Gastrocnemius medialis (tissue), 4 donors: ENCODE measurements around the gene PPP1R12B.
"Not testable (repeated sequence)": the region's sequence is repeated elsewhere in the genome, so short reads cannot be mapped to it uniquely, and the experiment has no call there.

Experiments used
- POLR2A ChIP-seq, 2 donors: fragments of 450-650 bp; IDR thresholded peaks; one replicate each; pipeline ENCODE4 v1.6.1; 2017; ENCODE audit warnings: antibody characterized with exemption in 2 of 2, mild to moderate bottlenecking in 2 of 2, moderate library complexity in 2 of 2
- TF ChIP-seq, protein P1 (sequence below), 5 experiments: fragments of 450-650 bp in 3 of 5; fragments of 200-600 bp in 2 of 5; sonication (generic) in 2 of 5; IDR thresholded peaks in 4 of 5; conservative IDR thresholded peaks in 1 of 5; 1 replicate in 4 of 5; 2 replicates in 1 of 5; pipeline ENCODE4 v1.5.1; 2016 to 2019; ENCODE audit warnings: antibody characterized with exemption in 5 of 5, mild to moderate bottlenecking in 3 of 5, moderate library complexity in 3 of 5

- TF ChIP-seq, protein P1, sequence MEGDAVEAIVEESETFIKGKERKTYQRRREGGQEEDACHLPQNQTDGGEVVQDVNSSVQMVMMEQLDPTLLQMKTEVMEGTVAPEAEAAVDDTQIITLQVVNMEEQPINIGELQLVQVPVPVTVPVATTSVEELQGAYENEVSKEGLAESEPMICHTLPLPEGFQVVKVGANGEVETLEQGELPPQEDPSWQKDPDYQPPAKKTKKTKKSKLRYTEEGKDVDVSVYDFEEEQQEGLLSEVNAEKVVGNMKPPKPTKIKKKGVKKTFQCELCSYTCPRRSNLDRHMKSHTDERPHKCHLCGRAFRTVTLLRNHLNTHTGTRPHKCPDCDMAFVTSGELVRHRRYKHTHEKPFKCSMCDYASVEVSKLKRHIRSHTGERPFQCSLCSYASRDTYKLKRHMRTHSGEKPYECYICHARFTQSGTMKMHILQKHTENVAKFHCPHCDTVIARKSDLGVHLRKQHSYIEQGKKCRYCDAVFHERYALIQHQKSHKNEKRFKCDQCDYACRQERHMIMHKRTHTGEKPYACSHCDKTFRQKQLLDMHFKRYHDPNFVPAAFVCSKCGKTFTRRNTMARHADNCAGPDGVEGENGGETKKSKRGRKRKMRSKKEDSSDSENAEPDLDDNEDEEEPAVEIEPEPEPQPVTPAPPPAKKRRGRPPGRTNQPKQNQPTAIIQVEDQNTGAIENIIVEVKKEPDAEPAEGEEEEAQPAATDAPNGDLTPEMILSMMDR (IDR thresholded peaks at IDR 0.05 in 4 of 5, conservative IDR thresholded peaks at IDR 0.05 in 1 of 5): not testable (repeated sequence)
- TF ChIP-seq POLR2A (IDR thresholded peaks at IDR 0.05): not testable (repeated sequence)
Observed at GRCh38 chr1:202432338-202432737, 83.8 kb downstream of the PPP1R12B start.
